GM23248 (cell line): ENCODE data around the gene OR10A6. TPM values are rescaled to one million over a fixed set of nuclear protein-coding genes. Genes with fewer than 3 reads are reported as not detected.

Experiments
- DNase-seq: peaks from one replicate; pipeline ENCODE4 v3.0.0-alpha.2; 2015
- H2AFZ ChIP-seq: fragments of 200-600 bp; sonication (generic); 2 replicates; pipeline ENCODE4 v1.6.1; 2016; ENCODE audit warnings: antibody characterized with exemption
- H3F3A ChIP-seq: fragments of 200-600 bp; sonication (generic); 2 replicates; pipeline ENCODE4 v1.6.1; 2016; ENCODE audit warnings: mild to moderate bottlenecking, antibody characterized with exemption, mixed run types; ENCODE audit not compliant: insufficient read depth
- H3K27ac ChIP-seq: fragments of 200-600 bp; sonication (generic); 2 replicates; pipeline ENCODE4 v1.5.1; 2016; ENCODE audit warnings: mild to moderate bottlenecking
- H3K27me3 ChIP-seq: fragments of 200-600 bp; sonication (generic); replicated peaks from 2 replicates; pipeline ENCODE4 v1.6.1; 2016; ENCODE audit warnings: mild to moderate bottlenecking; ENCODE audit not compliant: insufficient read depth
- H3K36me3 ChIP-seq: fragments of 200-600 bp; sonication (generic); 2 replicates; pipeline ENCODE4 v1.6.1; 2016; ENCODE audit warnings: low read depth, mild to moderate bottlenecking
- H3K4me1 ChIP-seq: fragments of 200-600 bp; sonication (generic); 2 replicates; pipeline ENCODE4 v1.6.1; 2016; ENCODE audit warnings: mild to moderate bottlenecking; ENCODE audit not compliant: insufficient read depth
- H3K4me2 ChIP-seq: fragments of 200-600 bp; sonication (generic); one replicate; pipeline ENCODE4 v1.6.1; 2016; ENCODE audit warnings: mild to moderate bottlenecking; ENCODE audit not compliant: unreplicated experiment
- H3K4me3 ChIP-seq: fragments of 200-600 bp; sonication (generic); 2 replicates; pipeline ENCODE4 v1.5.1; 2016; ENCODE audit warnings: mild to moderate bottlenecking
- H3K79me2 ChIP-seq: fragments of 200-600 bp; sonication (generic); 2 replicates; pipeline ENCODE4 v1.6.1; 2016; ENCODE audit warnings: mild to moderate bottlenecking; ENCODE audit not compliant: insufficient read depth
- H3K9ac ChIP-seq: fragments of 200-600 bp; sonication (generic); 2 replicates; pipeline ENCODE4 v1.6.1; 2016; ENCODE audit warnings: mild to moderate bottlenecking
- H3K9me2 ChIP-seq: fragments of 200-600 bp; sonication (generic); 2 replicates; pipeline ENCODE4 v1.6.1; 2016; ENCODE audit warnings: mixed run types, mild to moderate bottlenecking, moderate library complexity; ENCODE audit not compliant: insufficient read depth
- H3K9me3 ChIP-seq: fragments of 200-600 bp; sonication (generic); one replicate; pipeline ENCODE4 v1.6.1; 2017; ENCODE audit warnings: low read depth
- H4K20me1 ChIP-seq: fragments of 200-600 bp; sonication (generic); 2 replicates; pipeline ENCODE4 v1.6.0; 2016; ENCODE audit not compliant: insufficient read depth
- EZH2 ChIP-seq: fragments of 200-600 bp; sonication (generic); IDR thresholded peaks from 2 replicates; pipeline ENCODE4 v1.6.1; 2018; ENCODE audit warnings: antibody characterized with exemption, mild to moderate bottlenecking; ENCODE audit not compliant: insufficient read depth, poor library complexity, severe bottlenecking
- EZH2phosphoT487 ChIP-seq: fragments of 200-600 bp; sonication (generic); IDR thresholded peaks from 2 replicates; pipeline ENCODE4 v1.6.1; 2018; ENCODE audit warnings: antibody characterized with exemption, moderate library complexity, mild to moderate bottlenecking, low read depth; ENCODE audit not compliant: insufficient read depth
- WGBS, 2 experiments: methylation state at CpG; one replicate each; pipeline ENCODE4 v1.1.6; 2015 to 2017; ENCODE audit warnings: low lambda C conversion rate in 2 of 2, low coverage in 1 of 2; ENCODE audit errors: missing lambda C conversion rate in 2 of 2; 5-methylcytosine and 5-hydroxymethylcytosine counted together
- in situ Hi-C: fragments of 300-500 bp; cut with MboI; formaldehyde crosslinking; loops from 2 replicates; pipeline ENCODE4 v1.15.0; 2020
- polyA plus RNA-seq: library from polyadenylated mRNA; unstranded; fragments of >200 nt; fragmentation: Nextera tagmentation; extraction: Ambion mirVana; gene quantifications from 2 replicates; pipeline ENCODE4 v1.2.1, GENCODE V29; 2016
- total RNA-seq: library from RNA; depleted of rRNA; stranded (reverse); fragments of >200 nt; shearing (Covaris generic); gene quantifications from 2 replicates; pipeline ENCODE4 v1.2.3, GENCODE V29; 2014; rRNA removed

The OR10A6 gene, protein sequence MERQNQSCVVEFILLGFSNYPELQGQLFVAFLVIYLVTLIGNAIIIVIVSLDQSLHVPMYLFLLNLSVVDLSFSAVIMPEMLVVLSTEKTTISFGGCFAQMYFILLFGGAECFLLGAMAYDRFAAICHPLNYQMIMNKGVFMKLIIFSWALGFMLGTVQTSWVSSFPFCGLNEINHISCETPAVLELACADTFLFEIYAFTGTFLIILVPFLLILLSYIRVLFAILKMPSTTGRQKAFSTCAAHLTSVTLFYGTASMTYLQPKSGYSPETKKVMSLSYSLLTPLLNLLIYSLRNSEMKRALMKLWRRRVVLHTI
- total RNA-seq (under 0.01 and 0.11 TPM in 2 replicates), polyA plus RNA-seq (0.06 and 0.39 TPM in 2 replicates)

- 22 to 24% methylated on average over 4 of the region's 4 CpGs for WGBS, 2 experiments
Observed at GRCh38 chr11:7931168-7931567, at the start of gene OR10A6. TSS of gene OR10A6 (minus strand) at chr11:7931268. CDS start at chr11:7928662, 2,606 bp downstream.

GRCh38 chr11:7977232-7977917, 46.3 kb upstream of the OR10A6 start:
- WGBS, 2 experiments, result 0 to 1% methylated on average over 5 of the region's 5 CpGs
- H3K9ac ChIP-seq, result peak overlapping the region; percentile 10; the same call in 1 of the 2 replicates
- H3K36me3 ChIP-seq, result no peaks in the 10 kb centered on the region
- H4K20me1 ChIP-seq, result no peaks in the 10 kb centered on the region
- peak; percentile 94 for DNase-seq
- H3K4me3 ChIP-seq, result peak overlapping the region; percentile 3; the same call in 1 of the 2 replicates
- H2AFZ ChIP-seq, result no peak overlapping the region
- peak overlapping the region; percentile 76 for H3K27ac ChIP-seq
- H3K27me3 ChIP-seq, result no peaks in the 10 kb centered on the region
- in situ Hi-C loops, result no loop called here
- peak overlapping the region; percentile 53 for H3K4me2 ChIP-seq
- no peak for TF ChIP-seq EZH2phosphoT487
- no peak for TF ChIP-seq EZH2
- no peaks in the 10 kb centered on the region for H3K9me3 ChIP-seq
- peaks cover 34% of the 10 kb centered on the region for H3K4me1 ChIP-seq
- no peaks in the 10 kb centered on the region for H3K9me2 ChIP-seq
- no peaks in the 10 kb centered on the region for H3K79me2 ChIP-seq
- peaks cover 48% of the 10 kb centered on the region for H3F3A ChIP-seq

More at GRCh38 chr11:7931168-7931567, at the start of gene OR10A6:
- H3K36me3 ChIP-seq, result no peaks in the 10 kb centered on the region
- H3K27me3 ChIP-seq, result no peaks in the 10 kb centered on the region
- in situ Hi-C loops, result no loop called here
- DNase-seq, result no peak
- no peaks in the 10 kb centered on the region for H4K20me1 ChIP-seq
- no peaks in the 10 kb centered on the region for H3K9me3 ChIP-seq
- no peak within 1 kb of the TSS for H3K9ac ChIP-seq
- peaks cover 11% of the 10 kb centered on the region; the same call in 1 of the 2 replicates for H3F3A ChIP-seq
- H3K79me2 ChIP-seq, result no peaks in the 10 kb centered on the region
- H3K4me2 ChIP-seq, result no peak within 1 kb of the TSS
- no peaks in the 10 kb centered on the region for H3K9me2 ChIP-seq
- no peaks in the 10 kb centered on the region for H3K4me1 ChIP-seq
- H2AFZ ChIP-seq, result no peak within 1 kb of the TSS
- TF ChIP-seq EZH2phosphoT487 (no peak), EZH2 (no peak)
- H3K27ac ChIP-seq, result no peak within 1 kb of the TSS
- no peak within 1 kb of the TSS for H3K4me3 ChIP-seq

GRCh38 chr11:7974668-7975067, 43.6 kb upstream of the OR10A6 start:
- Histone ChIP-seq H3K36me3 (no peaks in the 10 kb centered on the region), H3K27me3 (no peaks in the 10 kb centered on the region), H3K9ac (no peak overlapping the region), H2AFZ (no peak overlapping the region), H3F3A (peaks cover 51% of the 10 kb centered on the region), H3K79me2 (no peaks in the 10 kb centered on the region), H3K4me3 (no peak overlapping the region), H3K9me2 (no peaks in the 10 kb centered on the region), H3K27ac (peak overlapping the region; percentile 1; the same call in 1 of the 2 replicates), H3K4me1 (peaks cover 40% of the 10 kb centered on the region), H3K4me2 (no peak overlapping the region), H4K20me1 (no peaks in the 10 kb centered on the region), H3K9me3 (no peaks in the 10 kb centered on the region)
- in situ Hi-C loops, result no loop called here
- 78% methylated on average over 2 of the region's 2 CpGs for WGBS, 2 experiments
- no peak for DNase-seq
- TF ChIP-seq EZH2, result no peak
- no peak for TF ChIP-seq EZH2phosphoT487

- Histone ChIP-seq H3K27ac (peak overlapping the region; percentile 45), H3K36me3 (no peaks in the 10 kb centered on the region), H3F3A (peaks cover 63% of the 10 kb centered on the region), H3K4me3 (no peak overlapping the region), H3K9me2 (no peaks in the 10 kb centered on the region), H3K79me2 (no peaks in the 10 kb centered on the region), H3K4me2 (no peak overlapping the region), H3K27me3 (no peaks in the 10 kb centered on the region), H3K9me3 (no peaks in the 10 kb centered on the region), H2AFZ (0 out of 2 replicates have a peak overlapping the region, but pooled peaks have one; percentile 8), H4K20me1 (no peaks in the 10 kb centered on the region), H3K9ac (no peak overlapping the region), H3K4me1 (peaks cover 50% of the 10 kb centered on the region)
- DNase-seq, result peak; percentile 54
- in situ Hi-C loops, result no loop called here
- TF ChIP-seq EZH2, result no peak
- 57 to 59% methylated on average over 5 of the region's 5 CpGs for WGBS, 2 experiments
Observed at GRCh38 chr11:7973011-7973410, 41.9 kb upstream of the OR10A6 start.
